Hematopoietic multipotent progenitor cell treated with erythropoietin and hydrocortisone succinate and interleukin-3 and kit ligand, for 17 days (in vitro differentiated cells): ENCODE data around the gene TERT.

ENCODE experiments used
- DNase-seq: peaks from one replicate; pipeline ENCODE4 v3.0.0-alpha.2; 2015; ENCODE audit warnings: low spot score

TERT gene

DNA sequence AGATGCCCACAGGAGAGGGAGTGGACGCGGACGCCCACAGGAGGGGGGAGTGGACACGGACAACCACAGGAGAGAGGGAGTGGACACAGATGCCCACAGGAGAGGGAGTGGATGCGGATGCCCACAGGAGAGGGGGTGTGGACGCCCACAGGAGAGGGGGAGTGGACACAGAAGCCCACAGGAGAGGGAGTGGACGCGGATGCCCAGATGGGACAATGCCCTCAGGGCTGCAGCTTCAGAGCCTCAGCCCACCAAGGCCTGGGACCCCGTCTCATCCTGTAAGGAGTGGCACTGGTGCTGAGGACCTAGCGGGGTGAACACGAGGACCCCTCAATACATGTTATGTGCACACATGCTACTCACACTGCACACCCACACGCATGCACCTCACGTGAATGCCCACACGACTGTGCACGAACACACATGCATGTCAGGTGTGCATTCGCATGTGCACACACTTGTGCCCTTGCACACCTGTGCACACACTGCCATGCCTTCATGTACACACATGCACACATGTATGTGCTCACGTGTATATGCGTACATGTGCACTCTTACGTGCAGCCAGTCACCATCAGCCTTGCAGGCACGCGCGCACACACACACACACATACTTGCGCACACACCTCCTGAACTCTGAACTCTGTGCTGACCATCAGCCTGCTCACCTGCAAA lies 34.9 kb downstream of the TERT start:
- no peak for DNase-seq

DNA sequence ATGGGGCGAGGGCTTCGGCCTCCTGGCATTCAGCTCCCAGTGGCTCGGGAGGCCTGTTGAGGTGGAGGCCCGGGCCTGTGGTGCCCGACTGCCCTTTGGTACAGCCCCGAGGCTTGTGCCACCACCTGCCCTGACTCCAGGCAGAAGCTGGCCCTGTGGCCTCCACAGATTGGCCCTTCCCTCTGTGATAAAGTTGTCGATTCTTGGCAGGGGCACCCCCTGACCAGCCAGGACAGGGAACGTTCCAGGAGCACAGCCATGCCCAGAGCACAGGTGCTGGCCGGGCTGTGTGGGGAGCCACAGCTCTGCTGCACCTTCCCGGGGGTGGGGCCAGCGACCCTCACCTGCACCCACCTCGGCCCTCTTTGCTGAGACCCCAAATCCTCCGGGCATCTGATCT lies 37.0 kb downstream of the TERT start:
- no peak for DNase-seq

DNA sequence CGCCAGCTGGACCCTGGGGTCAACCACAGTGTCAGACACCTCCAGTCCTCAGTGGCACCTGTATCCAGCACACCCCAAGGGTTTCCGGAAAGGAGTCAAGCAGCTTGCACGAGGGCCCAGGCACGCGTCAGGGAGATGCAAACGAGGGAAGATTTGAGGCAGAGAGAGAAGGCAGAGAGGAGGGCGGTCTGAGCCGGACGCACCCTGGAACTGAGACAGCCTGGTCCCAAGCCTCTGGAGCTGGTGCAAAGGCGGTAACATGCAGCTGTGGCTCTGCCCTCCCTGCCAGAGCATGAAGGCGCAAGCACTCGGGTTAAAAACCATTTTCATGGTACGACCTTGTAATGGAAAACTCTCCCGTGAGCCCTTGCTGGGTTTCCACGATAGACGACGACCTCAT lies 37.5 kb downstream of the TERT start:
- DNase-seq: no peak

DNA sequence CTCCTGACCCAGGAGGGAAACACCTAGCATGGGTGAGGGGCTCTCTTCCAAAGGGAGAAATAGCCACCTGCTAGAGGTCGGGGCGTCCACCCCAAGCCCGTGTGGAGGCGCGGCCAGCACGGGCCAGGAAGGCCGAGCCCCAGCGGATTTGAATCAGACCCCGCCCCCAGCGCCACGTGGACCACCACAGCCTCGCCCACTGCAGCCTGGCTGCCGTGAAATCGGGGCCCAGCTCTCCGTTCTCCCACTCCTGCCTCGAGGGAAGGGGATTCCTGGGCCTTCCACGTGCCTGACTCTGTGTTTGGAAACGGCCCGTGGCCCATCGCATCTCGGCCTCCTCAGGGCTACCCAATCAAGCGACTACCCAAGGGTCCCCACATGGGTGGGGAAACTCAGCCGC lies 38.1 kb downstream of the TERT start:
- DNase-seq: no peak

DNA sequence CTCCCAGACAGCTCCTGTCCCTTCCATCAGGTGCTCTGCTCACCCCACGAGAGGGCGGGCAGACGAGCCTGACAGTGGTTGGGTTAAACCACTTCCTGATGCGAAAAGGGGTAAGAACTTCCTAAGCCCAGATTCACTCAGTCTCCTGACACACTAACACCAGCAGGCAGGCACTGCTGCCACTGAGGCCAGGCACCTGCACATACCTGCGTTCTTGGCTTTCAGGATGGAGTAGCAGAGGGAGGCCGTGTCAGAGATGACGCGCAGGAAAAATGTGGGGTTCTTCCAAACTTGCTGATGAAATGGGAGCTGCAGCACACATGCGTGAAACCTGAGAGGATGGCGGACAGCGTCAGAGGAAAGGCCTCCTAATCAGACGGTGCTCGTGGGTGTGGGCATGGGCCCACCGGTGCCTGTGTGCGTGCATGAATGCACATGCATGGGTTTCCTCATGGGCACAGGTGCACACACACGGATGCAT lies 39.7 kb downstream of the TERT start:
- DNase-seq: no peak

DNA sequence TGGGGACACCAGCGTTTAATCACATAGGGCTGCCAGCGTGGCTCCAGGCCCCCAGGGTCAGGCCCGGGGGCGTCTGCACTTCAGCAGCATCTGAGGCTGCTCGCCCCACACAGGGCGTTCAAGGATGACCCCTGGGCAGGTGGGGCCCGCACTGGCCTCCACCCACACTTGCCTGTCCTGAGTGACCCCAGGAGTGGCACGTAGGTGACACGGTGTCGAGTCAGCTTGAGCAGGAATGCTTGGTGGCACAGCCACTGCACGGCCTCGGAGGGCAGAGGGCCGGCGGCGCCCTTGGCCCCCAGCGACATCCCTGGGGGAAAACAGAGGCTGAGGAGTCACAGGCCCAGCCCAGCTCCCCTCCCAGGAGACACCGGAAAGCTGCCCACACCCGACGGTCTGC lies 40.7 kb downstream of the TERT start:
- DNase-seq: no peak

DNA sequence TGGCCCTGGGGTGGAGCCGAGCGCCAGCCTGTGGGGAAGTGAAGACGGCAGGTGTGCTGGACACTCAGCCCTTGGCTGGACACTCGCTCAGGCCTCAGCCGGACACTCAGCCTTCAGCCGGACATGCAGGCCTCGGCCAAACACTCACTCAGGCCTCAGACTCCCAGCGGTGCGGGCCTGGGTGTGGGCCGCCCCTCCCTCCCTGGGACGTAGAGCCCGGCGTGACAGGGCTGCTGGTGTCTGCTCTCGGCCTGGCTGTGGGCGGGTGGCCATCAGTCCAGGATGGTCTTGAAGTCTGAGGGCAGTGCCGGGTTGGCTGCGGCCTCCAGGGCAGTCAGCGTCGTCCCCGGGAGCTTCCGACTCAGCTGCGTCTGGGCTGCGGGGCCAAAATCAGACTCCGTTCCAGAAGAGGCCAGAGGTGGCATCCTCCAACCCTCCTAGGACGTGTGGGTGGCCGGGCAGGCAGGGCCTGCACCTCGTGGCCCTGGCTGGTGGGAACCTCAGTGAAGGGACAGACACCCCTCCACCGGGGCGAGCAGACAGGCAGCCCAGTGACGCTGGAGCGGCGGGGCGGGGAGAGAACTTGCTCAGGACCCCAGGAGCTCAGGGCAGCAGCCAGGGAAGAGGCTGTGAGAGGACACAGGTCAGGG lies 41.3 kb downstream of the TERT start:
- no peak for DNase-seq

DNA sequence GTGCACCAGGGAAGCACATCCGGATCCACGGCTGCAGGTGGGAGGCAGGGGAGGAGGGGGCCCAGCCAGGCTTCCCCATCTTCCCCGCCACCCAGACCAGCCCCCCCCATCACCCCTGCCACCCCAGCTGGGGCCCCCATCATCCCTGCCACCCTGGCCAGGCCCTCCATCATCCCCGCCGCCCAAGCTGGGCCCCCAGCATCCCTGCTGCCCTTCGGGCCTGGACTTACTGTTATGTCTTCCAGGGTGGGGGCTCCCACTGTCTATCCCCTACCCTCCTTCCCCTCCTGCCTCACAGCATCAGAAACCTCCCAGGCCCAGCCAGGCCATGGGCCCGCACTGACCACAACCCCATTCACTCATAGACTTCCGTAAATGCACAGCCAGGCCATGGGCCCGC lies 42.2 kb downstream of the TERT start:
- no peak for DNase-seq

DNA sequence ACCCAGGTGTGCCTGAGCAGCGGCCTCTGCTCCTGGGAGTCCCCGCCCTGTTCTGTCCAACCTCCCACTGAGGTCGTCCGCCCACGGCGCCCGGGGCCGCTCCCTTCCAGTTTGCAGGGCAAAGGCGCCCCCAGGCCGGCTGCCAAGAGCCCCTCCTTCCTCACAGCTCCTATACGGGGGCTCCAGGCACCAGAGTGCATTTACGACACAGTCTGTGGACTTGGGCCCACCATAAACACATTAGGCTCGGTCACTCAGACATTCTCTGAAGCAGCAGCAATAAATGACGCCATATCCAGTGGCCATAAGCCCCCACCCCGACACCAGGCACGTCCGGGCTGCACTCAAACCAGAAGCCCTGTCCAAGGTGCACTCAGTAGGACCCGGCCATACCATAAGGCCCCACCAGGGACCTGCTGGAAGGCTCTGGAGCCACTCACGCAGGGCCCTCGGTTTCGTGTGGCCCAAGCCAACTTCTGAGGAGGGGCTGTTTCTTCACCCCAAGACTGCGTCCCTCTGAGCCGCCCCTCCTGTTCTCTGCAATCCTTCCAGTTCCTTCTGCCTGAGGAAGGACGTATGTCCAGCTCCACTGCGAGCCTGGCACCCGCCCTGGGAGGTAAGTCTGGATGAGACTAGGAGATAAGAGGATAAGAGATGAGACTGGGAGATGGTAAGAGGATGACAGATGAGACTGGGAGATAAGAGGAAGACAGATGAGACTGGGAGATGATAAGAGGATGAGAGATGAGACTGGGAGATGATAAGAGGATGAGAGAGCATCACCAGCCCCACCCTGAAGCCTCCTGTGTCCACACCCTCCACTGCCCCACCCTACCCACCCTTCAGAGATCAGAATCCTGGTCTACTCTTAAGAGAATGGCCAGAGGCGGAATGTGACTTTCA lies 42.9 kb downstream of the TERT start:
- no peak for DNase-seq

DNA sequence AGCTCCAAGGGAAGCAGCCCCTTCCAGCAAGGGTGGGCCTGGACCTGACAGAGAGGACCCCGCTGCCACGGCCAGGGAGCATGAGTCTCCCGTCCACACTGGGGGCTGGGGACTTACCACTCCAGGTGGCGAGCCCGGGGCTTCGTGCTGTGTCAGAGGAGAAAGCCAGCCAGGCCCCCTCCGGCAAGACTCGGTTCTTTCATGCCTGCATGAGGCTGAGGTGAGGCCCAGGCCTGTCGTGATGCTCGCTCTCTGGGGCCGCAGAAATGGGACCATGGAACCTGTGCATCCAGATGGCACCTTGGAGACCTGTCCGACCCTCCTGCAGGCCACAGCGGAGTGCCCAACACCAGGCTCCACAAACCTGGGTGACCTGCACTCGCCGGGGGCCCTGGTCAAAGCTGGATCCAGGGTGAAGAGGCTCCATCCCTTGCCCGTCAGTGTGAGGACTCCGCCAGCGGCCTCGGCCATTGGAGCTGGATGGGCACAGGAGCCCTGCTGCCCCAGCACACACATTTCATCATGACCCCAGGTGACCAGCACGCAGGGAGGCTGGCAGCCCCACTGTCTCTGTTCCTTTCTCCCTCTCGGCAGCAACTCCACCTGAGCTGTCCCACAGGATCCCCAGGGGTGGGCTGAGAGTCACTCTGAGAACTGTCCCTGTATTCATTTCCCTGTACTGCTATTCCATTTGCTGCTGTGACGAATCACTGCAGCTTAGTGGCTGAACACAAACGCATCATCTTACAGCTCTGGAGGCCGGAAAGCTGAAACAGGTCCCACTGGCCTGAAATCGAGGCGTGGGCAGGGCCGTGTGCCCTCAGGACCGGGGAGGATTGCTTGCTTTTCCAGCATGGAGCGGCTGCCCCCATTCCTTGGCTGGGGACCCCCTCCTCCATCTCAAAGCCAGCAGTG lies 45.2 kb downstream of the TERT start:
- no peak for DNase-seq

DNA sequence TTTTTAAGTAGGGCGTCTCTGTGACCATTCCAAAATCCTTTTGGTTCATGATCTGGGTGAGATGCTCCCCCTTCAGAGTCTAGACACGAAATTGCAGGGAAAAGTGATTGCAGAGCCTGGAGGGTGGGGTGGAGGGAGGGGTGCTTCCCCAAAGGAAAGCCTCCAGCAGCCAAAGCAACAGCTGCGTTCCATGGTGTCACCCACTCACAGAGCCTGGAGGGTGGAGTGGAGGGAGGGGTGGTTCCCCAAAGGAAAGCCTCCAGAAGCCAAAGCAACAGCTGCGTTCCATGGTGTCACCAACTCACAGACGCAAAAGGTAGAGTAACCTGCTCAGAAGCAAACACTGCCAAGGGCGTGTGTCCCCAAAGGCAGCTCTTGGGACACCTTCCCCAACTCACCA lies 47.1 kb downstream of the TERT start:
- DNase-seq: no peak

DNA sequence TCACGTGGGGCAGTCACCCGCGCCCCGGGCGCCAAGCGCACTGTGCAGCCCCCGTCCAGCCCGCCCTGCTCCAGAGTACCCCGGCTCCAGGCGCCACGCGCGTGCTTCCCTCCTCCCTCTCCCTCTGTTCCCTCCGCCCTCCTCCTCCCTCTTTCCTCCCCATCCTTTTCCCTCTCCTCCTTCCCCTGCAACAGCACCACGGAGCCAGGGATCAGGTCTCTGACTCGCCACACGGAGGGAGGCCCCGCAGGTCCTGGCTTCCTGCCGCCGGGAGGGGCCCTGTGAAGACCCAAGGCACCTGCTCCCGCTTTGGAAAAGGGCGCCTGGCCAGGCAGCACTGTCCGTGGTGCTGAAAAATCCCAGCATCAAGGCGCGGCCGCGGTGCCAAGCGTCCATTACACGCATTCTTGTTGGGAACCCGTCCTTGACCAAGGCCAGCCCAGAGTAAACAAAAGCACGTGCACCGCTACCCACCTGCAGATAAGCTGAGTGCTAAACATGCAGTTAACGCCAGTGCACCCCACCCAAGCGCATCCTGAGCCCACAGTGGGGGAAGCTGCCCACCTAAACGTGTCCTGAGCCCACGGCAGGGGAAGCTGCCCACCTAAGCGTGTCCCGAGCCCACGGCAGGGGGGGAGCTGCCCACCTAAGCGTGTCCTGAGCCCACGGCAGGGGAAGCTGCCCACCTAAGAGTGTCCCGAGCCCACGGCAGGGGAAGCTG lies 48.0 kb downstream of the TERT start:
- no peak for DNase-seq

DNA sequence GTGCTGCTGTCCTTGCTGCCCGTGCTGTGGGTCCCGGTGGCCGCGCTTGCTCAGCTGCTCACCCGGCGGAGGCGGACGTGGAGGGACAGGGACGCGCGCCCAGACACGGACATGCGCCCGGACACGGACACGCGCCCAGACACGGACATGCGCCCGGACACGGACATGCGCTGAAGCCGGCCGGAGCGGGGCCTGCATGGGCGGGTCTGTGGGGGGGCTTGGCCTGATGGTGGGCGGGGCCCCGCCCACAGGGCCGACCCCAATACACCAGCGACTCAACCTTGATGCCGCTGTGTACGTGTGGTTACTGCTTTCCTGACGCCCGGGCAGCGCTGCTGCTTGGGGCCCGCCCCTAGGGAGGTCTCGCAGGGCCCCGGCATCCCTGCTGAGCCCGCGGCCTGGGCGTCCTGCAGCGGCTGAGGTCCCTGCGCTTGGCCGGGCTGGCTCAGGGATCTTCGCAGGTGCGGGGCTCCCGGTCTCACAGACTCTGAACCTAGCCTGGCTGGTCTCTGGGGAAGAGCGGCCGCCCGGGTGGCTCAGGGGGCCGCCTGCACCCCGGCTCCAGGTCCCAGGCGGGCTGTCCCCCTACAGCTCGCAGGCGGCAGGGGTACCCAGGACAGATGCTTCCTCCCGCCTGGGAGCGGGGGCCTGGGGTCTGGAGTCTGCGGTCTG lies 48.8 kb downstream of the TERT start:
- DNase-seq: no peak

DNA sequence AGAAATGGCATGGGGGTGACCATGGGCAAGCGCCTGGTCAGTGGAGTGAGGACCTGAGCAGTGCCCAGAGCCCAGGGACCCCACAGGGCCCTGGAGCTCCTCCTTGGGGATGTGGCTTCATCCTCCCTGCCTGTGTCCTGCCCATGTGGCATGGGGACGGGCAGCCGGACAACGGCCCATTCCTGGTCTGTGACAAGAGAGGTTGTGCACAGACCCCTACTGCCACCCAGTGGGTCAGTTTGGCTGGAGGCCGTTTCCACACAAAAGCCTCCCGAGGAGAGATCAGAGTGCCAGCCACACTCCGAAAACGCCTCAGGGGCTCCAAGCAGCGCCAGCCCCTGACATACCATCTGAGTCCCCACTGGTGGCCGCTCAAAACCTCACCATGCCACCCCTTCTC lies 49.9 kb downstream of the TERT start:
- DNase-seq: no peak

DNA sequence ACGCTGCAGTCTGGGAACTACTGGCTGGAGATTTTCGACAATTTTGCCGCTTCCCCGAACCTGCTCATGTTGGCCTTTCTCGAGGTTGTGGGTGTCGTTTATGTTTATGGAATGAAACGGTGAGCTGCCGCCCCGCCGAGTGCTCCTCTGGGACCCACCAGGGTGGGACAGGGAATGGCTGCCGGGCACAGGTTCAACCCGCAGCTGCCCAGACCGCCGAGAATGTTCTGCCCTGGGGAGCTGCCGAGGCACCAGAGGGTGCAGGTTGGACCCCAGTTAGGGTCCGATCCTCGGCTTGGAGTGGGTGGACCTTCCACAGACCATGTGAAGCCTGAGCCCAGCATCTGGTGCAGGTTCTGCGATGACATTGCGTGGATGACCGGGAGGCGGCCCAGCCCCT lies 50.6 kb downstream of the TERT start:
- no peak for DNase-seq

DNA sequence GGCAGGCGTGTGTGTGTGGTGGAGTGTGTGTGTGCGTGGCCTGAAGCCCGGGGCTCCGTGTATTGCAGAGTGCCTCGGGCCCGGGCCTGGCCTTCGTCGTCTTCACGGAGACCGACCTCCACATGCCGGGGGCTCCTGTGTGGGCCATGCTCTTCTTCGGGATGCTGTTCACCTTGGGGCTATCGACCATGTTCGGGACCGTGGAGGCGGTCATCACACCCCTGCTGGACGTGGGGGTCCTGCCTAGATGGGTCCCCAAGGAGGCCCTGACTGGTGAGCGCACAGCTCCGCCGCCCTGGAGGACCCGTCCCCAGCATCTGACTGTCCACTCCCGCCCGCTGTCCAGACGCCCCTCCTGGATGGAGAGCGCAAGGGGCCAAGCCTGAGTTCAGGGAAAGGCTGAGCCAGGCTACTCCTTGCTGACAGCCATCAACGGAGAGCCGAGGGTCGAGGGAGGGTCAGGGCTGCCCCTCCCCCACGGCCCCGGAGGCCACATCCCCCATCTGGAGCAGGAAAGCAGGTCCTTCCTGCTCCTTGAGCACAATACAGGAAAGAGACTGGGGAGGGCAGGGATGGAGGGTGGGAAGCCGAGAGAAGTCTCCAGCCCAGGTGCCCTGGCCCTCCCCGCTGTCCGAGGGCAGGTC lies 51.3 kb downstream of the TERT start:
- no peak for DNase-seq

DNA sequence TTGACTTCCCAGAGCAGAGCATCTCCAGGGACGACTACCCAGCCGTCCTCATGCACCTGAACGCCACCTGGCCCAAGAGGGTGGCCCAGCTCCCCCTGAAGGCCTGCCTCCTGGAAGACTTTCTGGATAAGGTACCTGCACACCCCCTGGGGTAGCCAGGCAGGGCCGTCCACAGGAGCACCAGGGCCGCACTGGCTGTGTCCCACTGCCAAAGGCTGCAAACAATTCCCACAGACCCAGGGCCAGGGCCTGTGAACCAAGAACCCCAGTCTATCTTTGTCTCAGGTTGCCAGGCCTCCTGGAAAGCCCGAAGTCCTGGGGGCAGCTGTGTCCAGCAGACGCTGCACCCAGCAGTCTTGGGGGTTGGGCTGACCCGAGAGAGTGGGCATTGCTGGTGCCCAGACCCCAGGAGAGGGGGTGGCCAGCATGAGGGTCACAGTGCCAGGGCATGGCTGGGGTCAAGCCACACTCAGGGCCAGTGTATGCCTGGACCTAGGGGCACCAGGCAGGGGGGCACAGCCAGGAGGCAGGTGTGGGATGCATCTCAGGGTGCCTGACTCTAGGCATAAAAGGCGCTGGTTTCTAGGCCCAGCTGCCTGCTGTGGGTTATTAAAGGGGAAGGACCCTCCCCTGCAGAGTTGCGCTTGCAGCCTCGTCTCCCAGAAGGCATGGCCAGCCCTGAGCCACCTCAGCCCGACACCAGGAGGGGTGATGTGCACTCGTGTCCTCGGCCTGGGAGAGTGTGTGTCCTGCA lies 52.0 kb downstream of the TERT start:
- DNase-seq: no peak

DNA sequence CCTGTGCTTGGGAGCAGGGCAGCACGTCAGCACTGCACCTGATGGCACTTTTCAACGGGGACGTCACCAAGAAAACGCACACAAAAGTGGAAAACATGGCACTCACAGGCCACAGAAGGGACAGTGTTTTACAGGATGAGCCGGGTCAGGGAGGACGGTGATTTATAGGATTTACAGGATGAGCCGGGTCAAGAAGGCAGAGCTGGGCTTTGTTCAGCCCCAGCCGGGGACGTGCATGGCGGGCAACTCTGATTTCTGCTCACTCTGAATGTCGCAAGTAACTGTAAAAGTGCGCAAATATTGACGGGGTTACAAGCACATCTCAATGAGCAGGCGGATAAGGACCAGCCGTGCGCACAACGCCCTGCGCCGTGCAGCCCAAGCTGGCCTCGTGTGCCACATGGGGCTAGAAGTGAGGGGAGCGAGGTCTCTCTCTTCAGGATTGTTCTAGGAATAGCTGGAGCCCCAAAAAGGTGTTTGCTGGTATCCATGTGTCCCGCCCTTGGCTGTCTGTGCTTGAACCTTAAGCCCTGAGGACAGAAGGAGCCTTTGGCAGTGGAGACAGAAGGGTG lies 53.3 kb downstream of the TERT start:
- DNase-seq: no peak
